Right kidney (tissue), 9 donors: ENCODE measurements around the gene NT5C3B.
"Not testable (repeated sequence)": the region's sequence is repeated elsewhere in the genome, so short reads cannot be mapped to it uniquely, and the experiment has no call there.

Experiments used
- DNase-seq: peaks from one replicate; pipeline ENCODE4 v3.0.0-alpha.2; 2016
- long read RNA-seq, 8 donors: transcript quantifications; one replicate each; lab custom pipeline, GENCODE V29; 2026

NT5C3B gene
- long read RNA-seq, donor 1, transcript NT5C3B-216 (8 exons, 1,534 nt) = major isoform, 42 of 81 reads
- long read RNA-seq, donor 1, transcript NT5C3B-203 (9 exons, 975 nt) = minor isoform, 8 of 81 reads
- long read RNA-seq, donor 1, partial matches to known transcripts = 19 of 81 reads
- long read RNA-seq, donor 1, other reads (novel, unspliced or antisense) = 6 of 81 reads
- long read RNA-seq, donor 2, transcript NT5C3B-216 (8 exons, 1,534 nt) = major isoform, 19 of 41 reads
- long read RNA-seq, donor 2, partial matches to known transcripts = 17 of 41 reads
- long read RNA-seq, donor 2, other reads (novel, unspliced or antisense) = 0 of 41 reads
- long read RNA-seq, donor 3, transcript NT5C3B-216 (8 exons, 1,534 nt) = major isoform, 5 of 19 reads
- long read RNA-seq, donor 3, partial matches to known transcripts = 7 of 19 reads
- long read RNA-seq, donor 3, other reads (novel, unspliced or antisense) = 0 of 19 reads
- long read RNA-seq, donor 4, transcript NT5C3B-216 (8 exons, 1,534 nt) = major isoform, 11 of 34 reads
- long read RNA-seq, donor 4, partial matches to known transcripts = 14 of 34 reads
- long read RNA-seq, donor 4, other reads (novel, unspliced or antisense) = 0 of 34 reads
- long read RNA-seq, donor 5, transcript NT5C3B-216 (8 exons, 1,534 nt) = major isoform, 27 of 59 reads
- long read RNA-seq, donor 5, transcript NT5C3B-203 (9 exons, 975 nt) = minor isoform, 7 of 59 reads
- long read RNA-seq, donor 5, partial matches to known transcripts = 22 of 59 reads
- long read RNA-seq, donor 5, other reads (novel, unspliced or antisense) = 0 of 59 reads
- long read RNA-seq, donor 6, transcript NT5C3B-216 (8 exons, 1,534 nt) = major isoform, 15 of 62 reads
- long read RNA-seq, donor 6, transcript NT5C3B-203 (9 exons, 975 nt) = minor isoform, 5 of 62 reads
- long read RNA-seq, donor 6, partial matches to known transcripts = 35 of 62 reads
- long read RNA-seq, donor 6, other reads (novel, unspliced or antisense) = 0 of 62 reads
- long read RNA-seq, donor 7 = 0 reads
- long read RNA-seq, donor 8, transcript NT5C3B-216 (8 exons, 1,534 nt) = major isoform, 15 of 40 reads
- long read RNA-seq, donor 8, partial matches to known transcripts = 14 of 40 reads
- long read RNA-seq, donor 8, other reads (novel, unspliced or antisense) = 0 of 40 reads

DNA sequence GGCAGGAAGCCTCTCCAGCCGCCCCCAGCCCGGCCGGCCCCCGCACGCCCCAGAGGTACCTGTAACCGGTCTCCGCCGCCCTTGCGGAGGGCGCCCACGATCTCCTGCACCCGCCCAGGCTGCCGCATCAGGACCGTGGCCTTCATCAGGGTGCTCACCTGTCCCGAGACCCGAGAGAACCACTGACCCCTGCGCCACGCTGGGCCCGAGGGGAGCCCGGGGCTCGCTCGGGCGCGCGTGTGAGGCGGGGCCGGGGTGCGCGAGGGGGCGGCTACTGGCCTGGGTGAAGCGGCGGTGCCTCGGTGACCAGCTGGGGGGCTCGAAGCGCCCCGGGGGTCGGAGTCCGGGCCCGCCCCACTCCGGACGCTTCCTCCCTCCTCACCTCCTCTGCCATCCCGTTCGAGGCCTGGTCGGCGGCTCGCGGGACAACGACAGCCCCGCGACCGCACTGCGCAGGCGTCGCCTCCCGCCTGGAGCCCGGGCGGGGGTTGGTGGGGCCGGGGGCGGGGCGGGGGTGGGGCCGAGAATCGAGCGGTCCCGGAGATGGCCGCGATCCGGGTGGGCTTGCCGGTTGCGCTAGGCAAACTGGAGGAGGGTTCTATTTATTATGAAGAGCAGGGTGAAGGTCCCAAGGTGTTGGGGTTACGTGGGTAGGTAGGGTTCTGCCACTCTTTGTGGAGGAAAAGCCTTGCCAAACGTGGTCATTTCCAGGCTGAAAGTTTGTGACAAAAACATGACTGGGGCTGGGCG is at the start of gene NT5C3B:
Gene NT5C3B, minus strand, starts transcription at position 433 of the 750 bp plus-strand sequence. Its CDS starts 39 bp downstream, at position 394.
- DNase-seq = peak; percentile 89

DNA sequence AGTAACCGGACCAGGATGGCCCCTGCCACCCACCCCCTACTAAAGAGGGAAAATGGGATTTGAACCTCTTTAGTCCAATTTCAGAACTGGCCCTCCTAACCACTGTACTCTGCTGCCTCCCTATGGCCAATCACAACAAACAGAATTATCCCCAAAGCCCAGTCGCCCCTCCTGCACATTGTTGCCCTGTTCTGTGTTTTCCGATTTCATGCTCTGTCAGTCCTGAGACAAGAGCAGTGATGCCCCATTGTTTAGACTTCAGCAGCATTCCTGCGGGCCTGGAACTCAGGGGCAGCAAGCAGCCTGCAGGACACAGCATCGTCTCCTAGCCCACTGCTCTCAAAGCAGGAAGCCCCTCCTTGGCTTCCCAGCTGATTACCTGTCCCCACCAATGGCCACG is 49.7 kb upstream of the NT5C3B start:
- DNase-seq = peak; percentile 9

DNA sequence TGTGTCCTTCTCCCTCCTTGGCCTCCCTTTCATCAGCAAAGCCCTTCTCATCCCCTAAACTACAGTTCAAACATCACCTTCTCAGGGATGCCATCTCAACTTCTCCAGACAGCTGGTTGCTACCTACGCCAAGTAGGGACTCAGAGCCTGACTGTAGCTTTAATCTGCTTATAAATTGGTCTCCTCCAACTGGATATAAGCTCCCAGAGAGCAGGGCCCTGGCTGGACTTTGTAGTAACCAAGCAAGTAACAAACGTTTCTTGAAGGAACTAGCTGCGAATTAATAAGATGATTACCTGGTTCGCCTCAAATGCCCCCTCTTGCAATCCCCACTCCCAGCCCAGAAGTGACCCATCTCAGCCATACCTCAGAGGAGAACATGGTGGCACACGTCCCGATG is 46.7 kb upstream of the NT5C3B start:
- DNase-seq = no peak

DNA sequence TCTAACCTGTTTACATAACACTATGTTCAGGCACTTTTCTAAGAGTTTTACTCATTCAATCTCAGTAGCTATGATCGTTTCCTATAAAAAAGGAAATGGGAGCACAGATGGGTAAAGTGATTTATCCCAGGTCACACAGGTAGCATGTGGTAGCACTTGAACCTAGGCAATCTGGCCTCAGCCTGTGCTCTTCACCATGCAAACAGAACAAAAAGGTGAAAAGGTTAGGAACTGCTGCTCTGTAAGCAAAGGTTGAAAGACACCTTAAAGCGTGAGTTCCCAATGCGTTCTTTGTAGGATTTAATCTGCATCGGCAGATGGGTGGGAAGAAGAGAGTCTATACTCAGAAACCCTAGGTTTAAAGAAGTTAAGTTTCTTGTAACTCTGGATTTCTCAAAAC is 44.1 kb upstream of the NT5C3B start:
- no peak for DNase-seq

DNA sequence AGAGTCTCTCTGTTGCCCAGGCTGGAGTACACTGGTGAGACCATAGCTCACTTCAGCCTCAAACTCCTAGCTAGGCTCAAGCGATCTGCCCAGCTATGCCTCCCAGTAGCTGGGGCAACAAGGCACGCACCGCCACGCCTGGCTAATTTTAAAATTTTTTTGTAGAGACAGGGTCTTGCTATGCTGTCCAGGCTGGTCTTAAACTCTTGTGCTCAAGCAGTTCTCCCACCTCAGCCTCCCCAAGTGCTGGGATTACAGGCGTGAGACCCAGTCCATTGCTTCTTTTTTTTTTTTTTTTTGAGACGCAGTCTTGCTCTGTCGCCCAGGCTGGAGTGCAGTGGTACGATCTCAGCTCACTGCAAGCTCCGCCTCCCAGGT is 38.2 kb upstream of the NT5C3B start:
- not testable (repeated sequence) for DNase-seq

DNA sequence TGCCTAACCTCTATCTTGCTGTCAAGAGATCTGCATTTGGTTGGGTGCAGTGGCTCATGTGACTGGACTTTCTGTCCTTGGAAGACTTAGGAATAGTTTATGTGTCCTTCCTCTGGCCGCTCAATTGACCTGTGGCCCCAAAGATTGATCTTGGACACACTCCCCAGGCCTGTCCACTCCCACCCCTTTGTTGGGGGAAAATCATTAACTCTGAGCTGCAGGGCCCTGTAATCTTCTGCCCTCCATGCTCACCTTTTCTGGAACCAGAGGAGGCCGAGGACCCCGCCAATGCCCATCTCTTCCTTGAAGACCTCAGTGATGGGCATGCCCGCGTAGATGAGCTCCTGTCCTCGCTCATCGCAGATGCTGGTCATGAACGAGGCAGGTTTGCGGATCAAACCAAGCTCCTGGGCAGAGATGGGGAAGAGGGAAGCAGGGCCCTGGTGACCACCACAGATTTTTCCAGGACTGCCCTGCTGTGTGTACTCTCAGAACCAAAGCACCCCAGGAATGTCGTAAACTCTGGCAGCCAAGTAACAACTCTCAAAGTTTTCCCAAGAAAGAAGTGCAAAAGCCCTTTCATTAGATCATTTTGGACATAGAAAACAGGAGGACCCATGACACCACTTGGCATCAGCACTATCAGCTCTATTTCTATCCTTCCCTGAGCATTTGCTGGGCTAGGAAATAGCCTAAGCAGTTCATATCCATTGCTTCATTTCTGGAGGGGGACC is 37.7 kb upstream of the NT5C3B start:
- DNase-seq = no peak

DNA sequence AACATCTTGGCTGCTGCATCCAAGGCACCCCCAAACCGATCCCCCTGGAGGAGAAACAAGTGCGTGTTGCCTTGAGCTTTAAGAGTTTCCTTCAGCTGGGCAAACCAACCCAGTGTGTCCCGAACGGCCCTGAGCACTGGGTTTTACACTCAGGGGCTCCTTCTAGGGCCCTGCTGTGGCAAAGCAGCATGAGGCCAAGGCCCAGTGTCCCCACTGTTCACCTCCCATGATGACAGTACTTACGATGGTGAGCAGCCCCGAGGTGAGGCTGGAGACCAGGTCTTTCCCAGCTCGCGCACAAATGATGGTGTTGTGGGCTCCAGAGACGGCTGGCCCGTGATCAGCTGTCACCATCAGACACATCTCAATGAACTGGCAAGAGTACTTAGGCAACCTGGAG is 35.8 kb upstream of the NT5C3B start:
- DNase-seq = no peak

DNA sequence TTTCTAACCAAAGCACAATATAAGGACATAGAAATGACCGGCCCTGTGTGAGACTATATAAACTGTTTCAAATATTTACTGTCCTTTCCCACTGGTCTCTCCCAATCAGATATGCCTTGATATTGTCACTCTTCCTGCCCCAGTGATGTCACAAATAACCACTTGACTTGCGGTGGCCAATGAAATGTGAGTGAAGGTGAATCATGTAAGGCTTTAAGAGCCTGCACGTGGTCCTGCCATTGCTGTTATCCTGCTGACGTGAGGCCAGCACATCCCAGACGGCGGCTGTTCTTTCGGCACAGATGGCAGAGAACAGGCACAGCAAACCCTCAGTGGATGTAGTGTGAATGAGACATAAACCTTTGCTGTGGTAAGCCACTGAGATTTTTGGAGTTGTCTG is 34.6 kb upstream of the NT5C3B start:
- DNase-seq = no peak

DNA sequence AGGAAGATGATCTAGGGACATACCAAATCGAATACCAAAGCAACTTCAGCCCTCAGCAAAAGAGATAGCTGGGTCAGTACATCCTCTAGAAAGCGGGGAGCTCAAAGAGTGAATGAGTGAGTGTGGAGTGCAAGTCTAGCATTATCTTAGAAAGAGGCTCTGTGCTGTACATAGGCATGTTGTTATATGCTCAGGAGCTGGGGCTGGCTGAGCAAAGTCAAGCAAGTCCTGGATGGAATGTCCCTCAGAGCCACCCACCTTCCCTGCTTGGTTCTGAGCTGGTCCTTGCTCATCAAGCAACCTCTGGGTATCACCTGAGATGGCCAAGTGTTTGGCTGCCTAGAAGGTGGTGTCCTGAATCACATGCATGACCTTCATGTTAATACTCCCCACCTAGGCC is 34.1 kb upstream of the NT5C3B start:
- DNase-seq = no peak

DNA sequence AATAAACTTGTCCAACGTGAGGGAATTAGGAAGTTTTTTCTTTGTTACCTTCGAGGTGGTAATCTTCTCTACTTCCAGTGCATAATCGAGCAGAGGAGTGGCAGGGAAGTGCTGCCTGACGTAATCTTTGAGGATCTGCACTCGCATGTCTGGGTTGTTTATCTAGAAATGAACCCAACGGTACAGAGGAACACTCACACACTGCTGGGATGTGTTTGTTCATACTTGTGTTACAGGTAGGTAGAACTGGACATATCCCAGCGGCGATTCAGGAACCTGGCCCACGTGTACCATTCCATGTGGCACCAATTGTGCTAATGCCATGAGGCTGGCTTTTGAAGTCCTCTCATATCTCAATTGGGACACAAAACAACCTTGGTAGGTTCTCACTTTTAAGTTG is 33.4 kb upstream of the NT5C3B start:
- DNase-seq = no peak

DNA sequence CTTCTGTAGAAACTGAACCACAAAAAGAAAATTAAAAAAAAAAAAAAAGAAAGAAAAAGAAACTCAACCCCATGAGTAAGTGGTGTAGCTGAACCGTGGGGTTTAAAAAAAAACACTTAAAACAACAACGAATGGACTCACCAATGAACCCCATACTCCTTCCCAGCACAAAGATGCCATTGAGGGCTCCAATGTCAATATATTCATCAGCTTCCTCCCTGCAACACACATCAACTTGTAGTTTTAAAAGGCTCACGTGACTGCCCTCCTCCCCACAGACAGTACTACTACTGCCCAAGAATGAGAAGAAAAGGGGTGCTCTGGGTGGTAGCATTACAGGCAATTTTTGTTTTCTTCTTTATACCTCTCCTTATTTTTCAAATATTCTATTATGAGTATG is 32.5 kb upstream of the NT5C3B start:
- no peak for DNase-seq

DNA sequence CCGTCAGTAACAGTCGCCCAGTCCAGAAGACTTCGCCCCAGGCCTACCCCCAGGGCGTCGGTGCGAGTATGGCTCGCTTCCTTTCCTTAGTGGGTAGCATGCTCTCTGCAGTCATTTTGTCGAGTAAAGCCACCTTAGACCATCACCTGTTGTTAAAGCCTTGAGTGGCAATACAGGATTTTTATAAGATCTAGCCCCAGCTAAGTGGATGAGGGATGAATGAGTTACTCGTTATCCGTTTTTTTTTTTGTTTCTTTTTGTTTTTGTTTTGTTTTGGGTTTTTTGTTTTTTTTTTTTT is 29.5 kb upstream of the NT5C3B start:
- no peak for DNase-seq

DNA sequence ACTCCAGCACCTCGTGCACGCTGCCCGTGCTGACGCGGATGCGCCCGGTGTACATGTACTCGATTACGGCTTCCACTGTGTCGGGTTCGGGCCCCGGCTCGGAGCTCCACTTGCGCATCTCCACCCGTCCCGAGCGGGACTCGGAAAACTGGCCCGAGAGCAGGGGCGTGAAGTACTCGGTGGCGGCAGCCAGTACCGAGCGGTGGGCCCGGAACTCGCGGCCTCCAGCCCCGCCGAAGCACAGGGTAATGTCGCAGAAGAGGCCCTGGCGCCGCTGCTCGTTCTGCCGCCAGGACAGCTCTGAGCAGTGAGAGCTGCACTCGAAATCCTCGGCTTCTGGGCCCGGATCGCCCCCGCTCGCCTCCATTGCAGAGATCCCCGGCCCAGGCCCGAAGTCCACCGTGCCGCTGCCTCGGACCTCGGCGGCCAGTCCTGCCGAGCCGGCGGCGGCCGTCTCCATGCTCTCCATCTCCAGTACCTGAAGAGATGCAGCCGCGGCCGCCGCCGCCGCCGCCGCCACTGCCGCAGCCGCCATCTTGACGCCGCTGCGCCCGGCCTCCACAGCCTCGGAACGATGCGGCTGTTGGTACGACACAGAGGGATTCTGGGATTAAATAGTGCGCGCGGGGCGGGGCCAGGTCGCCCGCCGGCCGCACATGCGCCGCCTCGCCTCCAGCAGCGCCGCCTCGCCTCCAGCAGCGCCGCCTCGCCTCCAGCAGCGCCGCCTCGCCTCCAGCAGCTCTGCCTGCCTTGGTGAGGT is 29.0 kb upstream of the NT5C3B start, which contains the start of gene KLHL11:
Gene KLHL11, minus strand, starts transcription at position 588 of the 760 bp plus-strand sequence. Its CDS starts 53 bp downstream, at position 535.
- DNase-seq = peak; percentile 97

DNA sequence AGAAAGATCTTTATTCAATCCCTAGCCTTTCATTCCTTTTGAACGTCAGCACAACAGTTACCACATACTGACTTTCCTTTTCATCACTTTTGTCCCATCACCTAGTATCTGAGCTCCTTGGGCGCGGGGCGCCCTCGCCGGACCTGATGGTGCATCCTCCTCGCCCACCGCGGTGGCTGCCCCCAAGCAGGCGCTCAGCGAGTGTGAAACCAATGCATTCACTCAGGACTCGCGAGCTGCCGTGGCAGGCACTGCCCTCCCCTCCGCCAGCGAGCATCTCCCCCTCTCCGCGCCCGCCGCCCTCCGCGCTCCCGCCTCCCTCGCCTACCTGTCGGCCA is 28.4 kb upstream of the NT5C3B start:
- DNase-seq = no peak

DNA sequence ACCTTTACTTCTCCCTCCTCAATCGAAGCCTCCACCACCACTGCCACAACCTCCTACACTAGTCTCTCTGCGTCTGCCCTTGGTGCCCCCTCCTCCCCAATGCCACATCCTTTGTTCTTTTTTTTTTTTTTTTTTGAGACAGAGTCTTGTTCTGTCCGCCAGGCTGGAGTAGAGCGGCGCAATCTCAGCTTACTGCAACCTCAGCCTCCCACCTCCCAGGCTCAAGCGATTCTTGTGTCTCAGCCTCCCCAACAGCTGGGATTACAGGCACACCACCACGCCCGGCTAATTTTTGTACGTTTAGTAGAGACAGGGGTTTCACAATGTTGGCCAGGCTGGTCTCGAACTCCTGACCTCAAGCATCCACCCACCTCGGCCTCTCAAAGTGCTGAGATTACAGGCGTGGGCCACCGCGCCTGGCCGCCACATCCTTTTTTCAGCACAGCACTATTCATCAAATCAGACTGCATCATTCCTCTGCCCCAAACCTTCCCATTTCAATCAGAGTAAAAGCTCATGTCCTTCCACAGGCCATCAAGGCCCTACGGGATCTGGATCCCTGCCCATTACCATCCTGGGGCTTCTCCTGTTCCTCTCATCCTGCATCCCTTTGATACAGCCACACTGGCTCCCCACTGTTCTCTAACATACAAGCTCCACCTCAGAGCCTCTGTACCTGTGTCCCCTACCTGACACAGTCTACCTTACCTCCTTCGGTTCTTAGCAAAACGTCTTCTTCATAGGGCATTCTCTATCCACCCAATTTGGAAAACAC is 27.2 kb upstream of the NT5C3B start:
- DNase-seq = no peak

DNA sequence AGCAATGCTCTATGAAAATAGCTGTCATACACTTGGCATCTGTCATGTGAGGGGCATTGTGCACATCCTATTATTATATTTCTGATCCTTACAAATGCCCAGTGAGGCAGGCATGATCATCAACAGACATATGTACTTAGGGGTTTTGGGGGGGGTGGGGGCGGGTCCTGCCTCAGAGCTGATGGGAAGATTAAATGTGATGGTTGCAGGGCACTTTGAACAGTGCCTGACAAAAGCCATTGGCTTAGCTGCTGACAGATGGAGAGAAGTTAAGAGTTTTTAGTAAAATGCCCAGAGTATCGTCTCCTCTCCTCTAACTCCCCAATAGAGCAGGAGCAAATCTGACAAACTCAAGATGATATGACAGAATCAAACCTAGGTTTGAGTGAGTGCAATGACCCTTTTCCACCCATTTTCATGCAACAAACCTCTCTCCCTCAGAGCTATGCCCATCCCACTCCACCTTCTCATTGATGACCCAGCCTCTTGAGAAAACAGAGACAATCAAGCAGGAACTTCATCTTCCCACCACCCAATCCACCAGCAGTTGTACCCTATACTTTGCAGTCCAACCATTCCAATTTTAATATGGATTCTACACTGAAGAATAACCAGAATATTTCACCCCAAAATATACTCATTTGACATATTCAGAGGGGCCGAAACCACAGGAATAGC is 24.4 kb upstream of the NT5C3B start:
- DNase-seq = no peak

DNA sequence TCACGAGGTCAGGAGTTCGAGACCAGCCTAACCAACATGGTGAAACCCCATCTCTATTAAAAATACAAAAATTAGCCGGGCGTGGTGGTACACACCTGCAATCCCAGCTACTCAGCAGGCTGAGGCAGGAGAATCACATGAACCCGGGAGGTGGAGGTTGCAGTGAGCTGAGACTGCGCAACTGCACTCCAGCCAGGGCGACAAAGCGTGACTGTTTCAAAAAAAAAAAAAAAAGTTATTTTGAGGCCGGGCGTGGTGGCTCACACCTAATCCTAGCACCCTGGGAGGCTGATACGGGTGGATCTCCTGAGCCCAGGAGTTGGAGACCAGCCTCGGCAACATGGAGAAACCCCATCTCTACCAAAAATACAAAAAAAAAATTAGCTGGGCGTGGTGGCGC is 15.3 kb upstream of the NT5C3B start:
- not testable (repeated sequence) for DNase-seq

DNA sequence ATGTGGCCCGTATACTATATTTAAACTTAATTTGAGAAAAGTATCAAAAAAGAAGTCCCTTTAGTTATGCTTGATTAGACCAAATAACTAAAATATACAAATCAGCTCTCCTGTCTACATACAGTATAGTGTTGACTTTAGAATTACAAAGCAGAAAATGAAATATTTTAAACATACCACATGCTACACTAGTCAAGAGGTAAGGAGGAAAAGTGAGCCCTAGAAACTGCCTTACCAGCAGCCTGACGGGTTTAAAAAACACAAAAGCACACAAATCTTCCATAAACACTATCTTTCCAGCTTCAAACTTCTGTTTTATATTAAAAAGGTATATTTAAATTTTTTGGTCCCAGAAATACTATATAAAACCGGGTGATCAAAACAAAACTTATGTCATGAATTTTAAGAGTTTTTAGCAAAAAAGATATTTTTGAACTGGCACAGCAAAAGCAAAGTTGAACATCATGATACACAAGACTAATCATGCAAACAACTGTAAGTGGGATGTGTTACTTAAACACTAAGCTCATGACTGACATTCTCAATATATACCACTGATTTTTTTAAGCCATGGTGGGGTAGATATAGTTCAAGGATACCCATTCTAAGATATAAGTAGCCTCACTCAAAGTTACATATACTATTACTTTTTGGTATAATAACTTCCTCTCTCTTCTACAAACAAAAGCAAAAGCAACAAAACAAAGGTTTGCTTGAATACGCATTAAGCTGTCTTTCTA is 13.4 kb upstream of the NT5C3B start:
- DNase-seq = no peak

DNA sequence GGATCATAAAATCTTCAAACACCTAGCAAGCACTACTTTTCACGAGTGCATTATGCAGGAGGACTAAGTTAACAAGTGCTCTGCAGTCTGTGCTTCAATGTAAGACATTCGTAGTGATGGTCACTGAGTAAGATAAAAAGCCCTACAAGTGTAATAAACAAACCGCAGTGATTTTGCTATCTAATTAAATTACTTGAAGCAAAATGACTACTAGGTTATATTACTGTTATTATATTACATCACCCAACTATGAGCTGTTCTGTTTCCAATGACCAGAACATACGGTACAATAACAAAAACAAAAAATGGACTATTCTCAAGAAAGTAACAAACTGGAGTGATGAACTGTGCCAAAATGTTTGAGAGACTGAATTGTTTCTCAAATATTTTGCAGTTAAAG is 12.8 kb upstream of the NT5C3B start:
- no peak for DNase-seq
